ENCODE results near the gene GGT7.
A peak's percentile ranks its signal among the peaks of the same experiment; 100 is the strongest.
"Not testable (repeated sequence)": the region's sequence is repeated elsewhere in the genome, so short reads cannot be mapped to it uniquely, and the experiment has no call there.

Gene GGT7

GRCh38 chr20:34872622-34873224, at the start of gene GGT7:
GGT7 (minus strand) TSS chr20:34872856; CDS start chr20:34872815, 41 bp downstream.
- DNase-seq = peak; percentile 18

DNA sequence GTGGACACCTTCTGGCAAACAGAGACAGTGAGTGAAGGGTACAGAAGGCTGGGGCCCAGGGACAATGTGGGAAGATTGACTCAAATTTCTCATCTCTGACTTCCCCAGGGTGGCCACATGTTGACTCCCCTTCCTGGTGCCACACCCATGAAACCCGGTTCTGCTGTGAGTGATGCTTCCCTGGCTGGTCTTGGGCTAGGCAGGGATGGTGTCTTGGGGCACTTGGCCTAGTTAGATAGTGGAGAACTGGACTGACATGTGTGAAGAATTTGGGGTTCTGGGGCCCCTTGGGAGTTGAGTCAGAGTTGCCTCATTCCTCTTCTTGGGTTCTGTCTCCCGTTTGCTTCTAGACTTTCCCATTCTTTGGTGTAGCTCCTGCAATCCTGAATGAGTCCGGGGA, 48.8 kb upstream of the GGT7 start:
- DNase-seq = no peak

DNA sequence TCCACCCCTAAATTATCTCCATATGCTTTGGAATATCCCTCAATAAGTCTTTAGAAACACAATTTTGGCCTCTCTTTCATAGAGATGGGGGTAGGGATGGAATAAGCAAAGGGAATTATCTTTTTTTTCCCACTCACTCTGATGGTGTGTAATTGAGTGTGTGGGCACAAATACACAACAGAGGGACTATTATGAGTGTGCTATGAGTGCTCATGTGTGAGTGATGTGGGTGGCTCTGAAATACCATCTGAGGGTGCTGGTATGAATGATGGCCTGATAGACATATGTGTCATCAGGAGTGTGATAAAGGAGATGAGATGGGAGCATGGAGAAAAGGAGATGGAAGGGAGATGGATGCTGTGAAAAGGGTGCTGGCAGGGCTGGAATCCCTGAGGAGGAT, 47.4 kb upstream of the GGT7 start:
- DNase-seq = no peak

- no peak for DNase-seq
These were observed 44.2 kb upstream of the GGT7 start for GRCh38 chr20:34916774-34917354.

- no peak for DNase-seq
These were observed 43.2 kb upstream of the GGT7 start for GRCh38 chr20:34915749-34916455.

- DNase-seq = no peak
These were observed 42.5 kb upstream of the GGT7 start for GRCh38 chr20:34915131-34915530.

- peak; percentile 14 for DNase-seq
These were observed 35.2 kb upstream of the GGT7 start for GRCh38 chr20:34907616-34908469.

GRCh38 chr20:34904202-34904621, 31.6 kb upstream of the GGT7 start:
- no peak for DNase-seq

- not testable (repeated sequence) for DNase-seq
These were observed 26.1 kb upstream of the GGT7 start for GRCh38 chr20:34898731-34899130.

DNA sequence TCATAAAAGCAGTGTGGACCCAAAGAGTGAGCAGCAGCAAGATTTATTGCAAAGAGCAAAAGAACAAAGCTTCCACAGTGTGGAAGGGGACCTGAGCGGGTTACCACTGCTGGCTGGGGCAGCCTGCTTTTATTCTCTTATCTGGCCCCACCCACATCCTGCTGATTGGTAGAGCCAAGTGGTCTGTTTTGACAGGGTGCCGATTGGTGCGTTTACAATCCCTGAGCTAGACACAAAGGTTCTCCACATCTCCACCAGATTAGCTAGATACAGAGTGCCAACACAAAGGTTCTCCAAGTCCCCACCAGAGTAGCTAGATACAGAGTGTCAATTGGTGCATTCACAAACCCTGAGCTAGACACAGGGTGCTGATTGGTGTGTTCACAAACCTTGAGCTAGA, 25.5 kb upstream of the GGT7 start:
- DNase-seq = not testable (repeated sequence)

DNA sequence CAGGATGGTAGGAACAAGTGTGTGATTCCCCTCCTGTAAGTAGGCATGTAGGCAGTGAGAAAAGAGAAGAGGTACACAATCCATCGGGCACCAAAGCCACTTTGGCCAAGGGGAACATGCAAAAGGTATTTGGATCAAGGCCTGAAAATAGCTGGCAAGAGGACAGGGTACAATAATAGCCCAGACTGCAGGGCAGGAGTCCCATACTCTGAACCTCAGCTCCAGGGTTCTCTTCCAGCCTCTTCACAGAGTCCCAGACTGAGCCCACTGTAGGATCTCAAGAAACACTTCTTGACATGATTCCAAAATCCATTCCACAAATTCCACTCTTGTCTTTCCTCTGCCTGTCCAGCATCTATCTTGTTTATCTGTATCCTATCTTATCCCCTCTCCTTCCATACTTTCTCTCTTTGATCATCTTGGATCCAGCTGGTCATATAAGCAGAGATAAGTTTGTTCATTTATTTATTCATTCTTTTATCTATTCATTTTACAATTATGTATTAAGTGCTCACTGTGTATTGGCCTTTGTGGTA, 23.5 kb upstream of the GGT7 start:
- no peak for DNase-seq

GRCh38 chr20:34895465-34895864, 22.8 kb upstream of the GGT7 start:
- DNase-seq = no peak

GRCh38 chr20:34894723-34895122, 22.1 kb upstream of the GGT7 start:
- no peak for DNase-seq

GRCh38 chr20:34892671-34893070, 20.0 kb upstream of the GGT7 start:
- no peak for DNase-seq

- DNase-seq = no peak
These were observed 18.8 kb upstream of the GGT7 start for GRCh38 chr20:34891166-34892062.

GRCh38 chr20:34888468-34888867, 15.8 kb upstream of the GGT7 start:
- no peak for DNase-seq

GRCh38 chr20:34887023-34887422, 14.4 kb upstream of the GGT7 start:
- no peak for DNase-seq

DNA sequence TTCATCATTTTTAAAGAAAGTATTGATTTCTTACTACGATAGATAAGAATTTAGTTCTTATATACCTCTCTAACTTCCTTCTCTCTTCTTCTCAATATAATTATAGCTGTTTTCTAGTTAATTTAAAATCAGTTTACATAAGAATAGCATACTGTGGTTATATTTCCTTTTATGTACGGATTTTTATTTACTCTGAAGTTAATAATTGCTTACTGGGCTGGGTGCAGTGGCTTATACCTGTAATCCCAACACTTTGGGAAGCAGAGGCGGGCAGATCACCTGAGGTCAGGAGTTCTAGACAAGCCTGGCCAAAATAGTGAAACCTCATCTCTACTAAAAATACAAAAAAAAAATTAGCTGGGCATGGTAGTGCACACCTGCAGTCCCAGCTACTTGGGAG, 13.5 kb upstream of the GGT7 start:
- DNase-seq = no peak

GRCh38 chr20:34884260-34884659, 11.6 kb upstream of the GGT7 start:
- DNase-seq = no peak

- no peak for DNase-seq
These were observed 11.2 kb upstream of the GGT7 start for GRCh38 chr20:34883809-34884208.

GRCh38 chr20:34883087-34883688, 10.5 kb upstream of the GGT7 start:
- no peak for DNase-seq

GRCh38 chr20:34881689-34882088, 9.0 kb upstream of the GGT7 start:
- DNase-seq = no peak
